ENCODE measurements around the gene CRCP. TPM values are rescaled to one million over a fixed set of nuclear protein-coding genes. Genes with fewer than 3 reads are reported as not detected.
A peak's percentile ranks its signal among the peaks of the same experiment; 100 is the strongest.

Gene CRCP
- total and polyA plus RNA-seq, 10 donors = 11.5 to 46.2 (median 41.7) TPM

GRCh38 chr7:66075590-66076461 is 38.8 kb upstream of the CRCP start, which contains the start of gene ASL:
TSS of gene ASL (plus strand) at chr7:66075819. CDS start at chr7:66076082, 263 bp downstream.
- peak within 1 kb of the TSS; percentile 58 to 93 (median 84) for H3K4me3 ChIP-seq
- H3K36me3 ChIP-seq = peaks cover 0 to 27% (median 0%) of the 10 kb centered on the region in 6 donors
- H3K4me1 ChIP-seq = peaks cover 8 to 34% (median 21%) of the 10 kb centered on the region in 6 donors
- peak; percentile 97 for DNase-seq
- TF ChIP-seq POLR2AphosphoS5 (IDR thresholded peaks at IDR 0.05) = peak; percentile 97 to 98 (median 97)
- peak in 1 of 11 experiments; percentile 44 for TF ChIP-seq CTCF (IDR thresholded peaks at IDR 0.05 in 8 of 11, conservative IDR thresholded peaks at IDR 0.05 in 3 of 11)
- peak in 1 of 3 donors; percentile 27 for TF ChIP-seq POLR2A (IDR thresholded peaks at IDR 0.05)
- WGBS, 5 donors = 0 to 1% (median 1%) methylated on average over 21 to 67 of the region's 67 CpGs
- H3K27ac ChIP-seq = peak within 1 kb of the TSS; percentile 27 to 91 (median 86)
- intact Hi-C loops (cut with DNase I; ENCODE audit: low total_unique reads) = no loop called here
- H3K27me3 ChIP-seq (replicated peaks in 1 of 7) = no peaks in the 10 kb centered on the region
- H3K9me3 ChIP-seq = no peaks in the 10 kb centered on the region

GRCh38 chr7:66076462-66077329 is 38.0 kb upstream of the CRCP start:
- Histone ChIP-seq H3K4me3 (peak overlapping the region; percentile 58 to 93 (median 84)), H3K27ac (peak overlapping the region in 7 of 8 donors; percentile 39 to 91 (median 87)), H3K27me3 (replicated peaks in 1 of 7) (no peaks in the 10 kb centered on the region), H3K9me3 (no peaks in the 10 kb centered on the region), H3K36me3 (peaks cover 0 to 36% (median 0%) of the 10 kb centered on the region in 6 donors), H3K4me1 (peaks cover 8 to 34% (median 21%) of the 10 kb centered on the region in 6 donors)
- DNase-seq = peak; percentile 73
- intact Hi-C loops (cut with DNase I; ENCODE audit: low total_unique reads) = no loop called here
- 58 to 69% (median 64%) methylated on average over 10 to 11 of the region's 11 CpGs for WGBS, 5 donors
- TF ChIP-seq POLR2AphosphoS5 (IDR thresholded peaks at IDR 0.05) = no peak
- TF ChIP-seq POLR2A (IDR thresholded peaks at IDR 0.05) = no peak
- no peak for TF ChIP-seq CTCF (IDR thresholded peaks at IDR 0.05 in 8 of 11, conservative IDR thresholded peaks at IDR 0.05 in 3 of 11)

- intact Hi-C loops (cut with DNase I; ENCODE audit: low total_unique reads) = no loop called here
- H3K36me3 ChIP-seq = peaks cover 0 to 50% (median 12%) of the 10 kb centered on the region in 6 donors
- no peak overlapping the region for H3K27ac ChIP-seq
- no peaks in the 10 kb centered on the region for H3K27me3 ChIP-seq (replicated peaks in 1 of 7)
- no peak for TF ChIP-seq POLR2AphosphoS5 (IDR thresholded peaks at IDR 0.05)
- no peak for TF ChIP-seq CTCF (IDR thresholded peaks at IDR 0.05 in 8 of 11, conservative IDR thresholded peaks at IDR 0.05 in 3 of 11)
- peaks cover 8 to 34% (median 21%) of the 10 kb centered on the region in 6 donors for H3K4me1 ChIP-seq
- 89 to 100% (median 89%) methylated on average over 4 to 5 of the region's 5 CpGs for WGBS, 5 donors
- H3K9me3 ChIP-seq = no peaks in the 10 kb centered on the region
- peak; percentile 70 for DNase-seq
- no peak overlapping the region for H3K4me3 ChIP-seq
These were observed 36.6 kb upstream of the CRCP start for GRCh38 chr7:66078067-66078466.

All from spleen (tissue), 11 donors.